ENCODE results near the gene SHLD3. TPM values are rescaled to one million over a fixed set of nuclear protein-coding genes. Genes with fewer than 3 reads are reported as not detected.

The SHLD3 gene
- total and polyA plus RNA-seq, 12 donors: 1.0 to 11.7 (median 3.0) TPM

Small RNAs within 50 kb of the gene (small RNA-seq; reads per million reads assigned to genes)
- 0 reads per million in 2 donors for gene RNU6-540P

Other genes with a start within 250 kb of the SHLD3 start
- 10 to 100 TPM in 1 of 9 donors, 1 to 10 TPM in 4, under 1 TPM in 4; 0.54 to 11.9 (median 1.0) TPM for gene ADAMTS6, start 143.1 kb upstream of the SHLD3 start, total RNA-seq
- under 1 TPM; 0.24 to 0.91 (median 0.72) TPM for gene ADAMTS6, start 143.1 kb upstream of the SHLD3 start, polyA plus RNA-seq
- gene CENPK, start 61.9 kb upstream of the SHLD3 start, total RNA-seq: 10 to 100 TPM in 1 of 9 donors, 1 to 10 TPM in 5, under 1 TPM in 2, not detected in 1; 0.69 to 13.7 (median 1.4) TPM
- gene CENPK, start 61.9 kb upstream of the SHLD3 start, polyA plus RNA-seq: 1 to 10 TPM in 1 of 3 donors, under 1 TPM in 2; 0.32 to 3.1 (median 0.77) TPM
- 100 to 1,000 TPM in 1 of 9 donors, 10 to 100 TPM in 8; 15.3 to 181 (median 26.5) TPM for gene PPWD1, start 61.7 kb upstream of the SHLD3 start, total RNA-seq
- gene PPWD1, start 61.7 kb upstream of the SHLD3 start, polyA plus RNA-seq: 10 to 100 TPM; 24.8 to 32.7 (median 30.4) TPM
- gene TRIM23, start 694 bp upstream of the SHLD3 start, total RNA-seq: 10 to 100 TPM; 12.8 to 32.2 (median 19.3) TPM
- 10 to 100 TPM in 1 of 3 donors, 1 to 10 TPM in 2; 4.2 to 14.1 (median 4.7) TPM for gene TRIM23, start 694 bp upstream of the SHLD3 start, polyA plus RNA-seq
- gene TRAPPC13, start within 50 bp of the SHLD3 start, total RNA-seq: 10 to 100 TPM in 8 of 9 donors, 1 to 10 TPM in 1; 9.8 to 53.6 (median 18.2) TPM
- gene TRAPPC13, start within 50 bp of the SHLD3 start, polyA plus RNA-seq: 10 to 100 TPM; 14.9 to 26.9 (median 19.5) TPM
- 1 to 10 TPM; 1.1 to 7.1 (median 4.3) TPM for gene SGTB, start 97.1 kb downstream of the SHLD3 start, total RNA-seq
- gene SGTB, start 97.1 kb downstream of the SHLD3 start, polyA plus RNA-seq: 1 to 10 TPM; 1.0 to 4.2 (median 1.7) TPM
- 10 to 100 TPM in 2 of 9 donors, 1 to 10 TPM in 7; 4.3 to 14.1 (median 8.4) TPM for gene NLN, start 97.2 kb downstream of the SHLD3 start, total RNA-seq
- gene NLN, start 97.2 kb downstream of the SHLD3 start, polyA plus RNA-seq: 10 to 100 TPM in 1 of 3 donors, 1 to 10 TPM in 1, under 1 TPM in 1; 0.77 to 13.7 (median 2.0) TPM